ENCODE results near the gene TAF13. TPM values are rescaled to one million over a fixed set of nuclear protein-coding genes. Genes with fewer than 3 reads are reported as not detected.
"Not testable (repeated sequence)": the region's sequence is repeated elsewhere in the genome, so short reads cannot be mapped to it uniquely, and the experiment has no call there.

The TAF13 gene
- total RNA-seq, 1 donor from 2014 or later: 74.6 TPM

DNA sequence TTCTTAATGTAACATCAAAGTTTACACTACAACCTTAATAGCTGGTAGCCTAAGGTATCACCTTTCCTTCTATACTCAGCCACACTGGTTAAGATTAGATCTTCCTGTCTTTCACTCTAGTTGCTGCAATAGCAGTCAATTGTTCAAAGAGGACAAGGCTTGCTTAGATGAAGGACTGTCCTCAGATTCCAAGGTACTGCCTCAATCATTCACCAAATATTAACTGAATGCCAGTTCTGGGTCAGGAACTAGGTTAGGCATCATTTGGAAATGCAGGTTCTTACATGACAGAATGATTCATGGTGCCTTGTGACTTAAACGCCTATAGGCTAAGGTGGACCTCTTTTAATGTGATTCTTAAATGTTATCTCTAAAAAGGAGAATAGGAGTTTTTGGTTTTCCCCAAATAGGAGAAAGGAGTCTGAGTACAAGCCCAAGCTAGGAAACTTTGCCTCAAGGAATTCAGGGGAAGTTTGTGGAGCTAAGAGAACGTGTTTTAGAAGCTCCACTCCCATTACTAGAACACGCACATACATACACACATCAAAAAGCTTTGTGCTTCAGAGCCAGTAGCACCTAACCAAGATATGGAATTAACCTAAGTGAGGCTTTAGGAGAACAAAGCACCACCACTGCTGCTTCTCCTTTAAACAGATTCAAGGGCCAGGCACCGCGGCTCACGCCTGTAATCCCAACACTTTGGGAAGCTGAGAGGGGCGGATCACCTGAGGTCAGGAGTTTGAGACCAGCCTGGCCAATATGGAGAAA is 25.4 kb downstream of the TAF13 start:
- FAIRE-seq: no peak

GRCh38 chr1:109048335-109048734 is 27.5 kb downstream of the TAF13 start:
- no peak for DNase-seq (ENCODE audit: low spot score in 2 of 2)
- FAIRE-seq: no peak

More for the DNA sequence above, 25.4 kb downstream of the TAF13 start:
- DNase-seq (ENCODE audit: low spot score in 2 of 2): no peak

DNA sequence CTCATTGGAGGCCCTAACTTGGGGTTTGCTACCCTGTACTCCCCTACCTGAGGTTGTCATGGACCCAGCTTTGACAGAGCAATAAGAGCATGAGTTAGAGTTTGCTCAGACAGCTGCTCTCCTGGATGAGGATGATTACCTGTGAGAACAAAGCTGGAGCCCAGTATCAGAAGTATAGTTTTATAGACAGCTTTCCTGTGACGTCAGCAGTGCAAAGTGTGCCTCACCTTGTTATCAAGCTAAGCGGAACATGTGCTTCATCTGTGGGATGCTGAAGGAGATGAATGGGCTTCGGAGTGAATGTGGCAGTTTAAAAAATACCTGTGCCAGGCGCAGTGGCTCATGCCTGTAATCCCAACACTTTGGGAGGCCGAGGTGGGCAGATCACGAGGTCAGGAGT is 28.5 kb downstream of the TAF13 start:
- FAIRE-seq (no peak), DNase-seq (ENCODE audit: low spot score in 2 of 2) (no peak)

GRCh38 chr1:109046671-109047070 is 29.1 kb downstream of the TAF13 start:
- FAIRE-seq (no peak), DNase-seq (ENCODE audit: low spot score in 2 of 2) (no peak)

- FAIRE-seq: no peak
- no peak for DNase-seq (ENCODE audit: low spot score in 2 of 2)
Measured at GRCh38 chr1:109045595-109045994, 30.2 kb downstream of the TAF13 start.

GRCh38 chr1:109041621-109042468 is 34.0 kb downstream of the TAF13 start, which contains the start of gene WDR47:
WDR47 (minus strand) TSS chr1:109042102; CDS start chr1:109023512, 18,590 bp downstream.
- no peak for FAIRE-seq
- peak; percentile 96 for DNase-seq (ENCODE audit: low spot score in 2 of 2)

GRCh38 chr1:109040989-109041620 is 34.7 kb downstream of the TAF13 start:
- peak in 1 of 2 donors; percentile 27 for DNase-seq (ENCODE audit: low spot score in 2 of 2)
- FAIRE-seq: no peak

- no peak for DNase-seq (ENCODE audit: low spot score in 2 of 2)
Measured at GRCh38 chr1:109040627-109040988, 35.2 kb downstream of the TAF13 start.

DNA sequence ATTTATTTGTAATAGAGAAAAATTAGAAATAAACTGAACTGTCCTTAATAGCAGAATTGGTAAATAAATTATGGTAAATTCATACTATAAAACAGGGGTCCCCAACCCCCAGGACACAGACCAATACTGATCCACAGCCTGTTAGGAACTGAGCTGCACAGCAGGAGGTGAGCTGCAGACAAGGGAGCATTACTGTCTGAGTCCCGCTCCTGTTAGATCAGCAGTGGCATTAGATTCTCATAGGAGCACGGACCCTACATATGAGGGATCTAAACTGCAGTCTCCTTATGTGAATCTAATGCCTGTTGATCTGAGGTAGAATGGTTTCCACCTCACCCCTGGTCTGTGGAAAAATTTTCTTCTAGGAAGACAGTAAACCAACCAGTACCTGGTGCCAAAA is 41.4 kb downstream of the TAF13 start:
- FAIRE-seq: no peak
- no peak for DNase-seq (ENCODE audit: low spot score in 2 of 2)

More at GRCh38 chr1:109040627-109040988, 35.2 kb downstream of the TAF13 start:
- FAIRE-seq: no peak

GRCh38 chr1:109029493-109029892 is 46.3 kb downstream of the TAF13 start:
- not testable (repeated sequence) for DNase-seq (ENCODE audit: low spot score in 2 of 2); FAIRE-seq

- no peak for FAIRE-seq
Measured at GRCh38 chr1:109027841-109028240, 48.0 kb downstream of the TAF13 start.

GRCh38 chr1:109025694-109026093 is 50.1 kb downstream of the TAF13 start:
- FAIRE-seq: no peak

More at GRCh38 chr1:109027841-109028240, 48.0 kb downstream of the TAF13 start:
- DNase-seq (ENCODE audit: low spot score in 2 of 2): no peak

DNA sequence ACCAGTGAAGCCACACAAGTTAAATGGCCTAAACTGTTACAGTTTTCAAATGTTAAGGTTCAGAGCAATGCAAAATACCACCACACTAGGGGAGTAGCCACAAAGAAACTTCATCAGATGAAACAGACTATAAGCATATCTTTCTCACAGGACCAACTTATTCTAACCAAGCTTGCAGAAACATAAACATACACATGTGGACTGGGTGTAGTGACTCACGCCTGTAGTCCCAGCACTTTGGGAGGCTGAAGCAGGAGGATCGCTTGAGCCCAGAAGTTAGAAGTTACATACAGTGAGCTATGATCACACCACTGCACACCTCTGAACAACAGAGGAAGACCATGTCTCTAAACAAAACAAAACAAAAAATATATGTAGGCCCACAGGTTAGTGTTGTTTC is 51.2 kb downstream of the TAF13 start:
- no peak for FAIRE-seq

More at GRCh38 chr1:109025694-109026093, 50.1 kb downstream of the TAF13 start:
- DNase-seq (ENCODE audit: low spot score in 2 of 2): no peak

GRCh38 chr1:109020693-109021257 is 55.0 kb downstream of the TAF13 start:
- DNase-seq (ENCODE audit: low spot score in 2 of 2) (no peak), FAIRE-seq (no peak)

More for the DNA sequence above, 51.2 kb downstream of the TAF13 start:
- no peak for DNase-seq (ENCODE audit: low spot score in 2 of 2)

DNA sequence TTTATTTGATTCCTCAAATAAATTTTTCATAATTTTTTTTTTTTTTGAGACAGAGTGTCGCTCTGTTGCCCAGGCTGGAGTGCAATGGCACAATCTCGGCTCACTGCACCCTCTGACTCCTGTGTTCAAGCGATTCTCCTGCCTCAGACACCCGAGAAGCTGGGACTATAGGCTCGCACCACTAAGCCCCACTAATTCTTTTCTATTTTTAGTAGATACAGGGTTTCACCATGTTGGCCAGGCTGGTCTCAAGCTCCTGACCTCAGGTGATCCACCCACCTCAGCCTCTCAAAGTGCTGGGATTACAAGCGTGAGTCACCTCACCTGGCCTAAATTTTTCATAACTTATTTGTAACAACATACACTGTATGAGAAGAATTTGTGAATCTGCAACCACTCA is 58.1 kb downstream of the TAF13 start:
- FAIRE-seq; DNase-seq (ENCODE audit: low spot score in 2 of 2): not testable (repeated sequence)

- no peak for FAIRE-seq
- DNase-seq (ENCODE audit: low spot score in 2 of 2): no peak
Measured at GRCh38 chr1:109017134-109017533, 58.7 kb downstream of the TAF13 start.
